Muscle of leg (tissue), 11 donors: ENCODE data around the gene APOB. TPM values are rescaled to one million over a fixed set of nuclear protein-coding genes. Genes with fewer than 3 reads are reported as not detected.
"Not testable (repeated sequence)": the region's sequence is repeated elsewhere in the genome, so short reads cannot be mapped to it uniquely, and the experiment has no call there.

ENCODE experiments used
- DNase-seq: peaks from one replicate; pipeline ENCODE4 v3.0.0; 2013
- H3K27ac ChIP-seq: one replicate; pipeline ENCODE4 v1.5.1; 2013; ENCODE audit warnings: mild to moderate bottlenecking, low read length, control low read depth
- H3K27me3 ChIP-seq: one replicate; pipeline ENCODE4 v1.6.1; 2013; ENCODE audit warnings: low read length; ENCODE audit not compliant: control insufficient read depth, insufficient read depth
- H3K36me3 ChIP-seq: one replicate; pipeline ENCODE4 v1.6.1; 2013; ENCODE audit warnings: low read length; ENCODE audit not compliant: control insufficient read depth, insufficient read depth
- H3K4me1 ChIP-seq: one replicate; pipeline ENCODE4 v1.6.1; 2013; ENCODE audit warnings: low read length; ENCODE audit not compliant: control insufficient read depth, insufficient read depth
- H3K4me3 ChIP-seq: one replicate; pipeline ENCODE4 v1.5.1; 2013; ENCODE audit warnings: low read length, control low read depth
- H3K9me3 ChIP-seq: replicated peaks from 2 replicates; pipeline ENCODE4 v1.6.1; 2013; ENCODE audit warnings: low read depth, low read length; ENCODE audit not compliant: control insufficient read depth
- WGBS: methylation state at CpG from one replicate; pipeline ENCODE4 v1.1.5; 2013; ENCODE audit warnings: missing lambda C conversion rate; ENCODE audit not compliant: insufficient coverage; 5-methylcytosine and 5-hydroxymethylcytosine counted together
- polyA plus RNA-seq, 8 donors: library from polyadenylated mRNA; unstranded; fragments of 120-200 nt; gene quantifications; one replicate each; pipeline versions ENCODE4 v1.2.1 to v1.2.3, GENCODE V29; 2013; ENCODE audit warnings: inconsistent platforms in 1 of 8, low replicate concordance in 1 of 8; ENCODE audit not compliant: insufficient read length in 8 of 8, insufficient read depth in 1 of 8
- total RNA-seq: library from RNA; stranded (reverse); fragments of 120-200 nt; gene quantifications from one replicate; pipeline ENCODE4 v1.2.4, GENCODE V29; 2013

Gene APOB
- total and polyA plus RNA-seq, 9 donors, result 0.05 to 51.3 (median 0.33) TPM

GRCh38 chr2:21033237-21034155, 10.4 kb downstream of the APOB start:
- H3K27ac ChIP-seq, result no peak overlapping the region
- WGBS, result no CpG with 5 or more reads among the region's 2 CpGs
- no peak for DNase-seq
- no peaks in the 10 kb centered on the region for H3K36me3 ChIP-seq
- H3K9me3 ChIP-seq, result no peaks in the 10 kb centered on the region
- H3K4me3 ChIP-seq, result no peak overlapping the region
- no peaks in the 10 kb centered on the region for H3K4me1 ChIP-seq
- H3K27me3 ChIP-seq, result peaks cover 3% of the 10 kb centered on the region

GRCh38 chr2:21032338-21033236, 11.3 kb downstream of the APOB start:
- no peak overlapping the region for H3K4me3 ChIP-seq
- DNase-seq, result no peak
- H3K36me3 ChIP-seq, result no peaks in the 10 kb centered on the region
- no peaks in the 10 kb centered on the region for H3K4me1 ChIP-seq
- no peaks in the 10 kb centered on the region for H3K9me3 ChIP-seq
- WGBS, result 90% methylated on average over 11 of the region's 14 CpGs
- no peak overlapping the region for H3K27ac ChIP-seq
- H3K27me3 ChIP-seq, result peaks cover 3% of the 10 kb centered on the region

DNA sequence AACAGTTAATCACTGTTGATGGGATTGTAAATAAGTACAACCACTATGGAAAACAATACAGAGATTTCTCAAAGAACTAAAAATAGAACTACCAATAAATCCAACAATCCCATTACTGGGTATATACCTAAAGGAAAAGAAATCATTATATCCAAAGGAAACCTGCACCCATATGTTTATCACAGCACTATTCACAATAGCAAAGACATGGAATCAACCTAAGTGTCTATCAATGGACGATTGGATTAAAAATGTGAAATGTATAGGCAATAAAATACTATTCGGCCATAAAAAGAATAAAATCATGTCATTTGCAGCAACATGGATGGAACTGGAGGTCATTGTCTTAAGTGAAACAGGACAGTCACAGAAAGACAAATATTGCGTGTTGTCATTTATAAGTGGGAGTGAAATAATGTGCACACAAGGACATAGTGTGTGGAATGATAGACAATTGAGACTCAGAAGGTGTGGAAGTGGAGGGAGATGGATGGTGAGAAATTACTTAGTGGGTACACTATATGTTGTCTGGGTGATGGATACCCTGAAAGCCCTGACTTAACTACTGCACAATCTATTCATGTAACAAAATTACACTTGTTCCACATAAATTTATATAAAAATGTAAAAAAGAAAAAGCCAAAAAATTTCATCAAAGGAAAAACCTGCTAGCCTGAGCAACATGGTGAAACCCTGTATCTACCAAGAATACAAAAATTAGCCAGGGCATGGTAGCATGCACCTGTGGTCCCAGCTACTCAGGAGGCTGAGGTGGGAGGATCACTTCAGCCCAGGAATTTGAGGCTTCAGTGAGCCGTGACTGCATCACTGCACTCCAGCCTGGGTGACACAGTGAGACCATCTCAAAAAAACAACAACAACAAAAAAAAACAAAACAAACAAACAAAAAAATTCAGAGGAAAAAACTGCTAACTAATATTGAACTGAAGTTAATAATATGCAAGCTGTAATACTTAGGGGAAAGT, 12.6 kb downstream of the APOB start:
- Histone ChIP-seq H3K27me3 (peaks cover 3% of the 10 kb centered on the region), H3K36me3 (no peaks in the 10 kb centered on the region), H3K4me1 (no peaks in the 10 kb centered on the region), H3K9me3 (no peaks in the 10 kb centered on the region), H3K27ac (no peak overlapping the region), H3K4me3 (no peak overlapping the region)
- WGBS, result 100% methylated on average over 2 of the region's 4 CpGs
- no peak for DNase-seq

DNA sequence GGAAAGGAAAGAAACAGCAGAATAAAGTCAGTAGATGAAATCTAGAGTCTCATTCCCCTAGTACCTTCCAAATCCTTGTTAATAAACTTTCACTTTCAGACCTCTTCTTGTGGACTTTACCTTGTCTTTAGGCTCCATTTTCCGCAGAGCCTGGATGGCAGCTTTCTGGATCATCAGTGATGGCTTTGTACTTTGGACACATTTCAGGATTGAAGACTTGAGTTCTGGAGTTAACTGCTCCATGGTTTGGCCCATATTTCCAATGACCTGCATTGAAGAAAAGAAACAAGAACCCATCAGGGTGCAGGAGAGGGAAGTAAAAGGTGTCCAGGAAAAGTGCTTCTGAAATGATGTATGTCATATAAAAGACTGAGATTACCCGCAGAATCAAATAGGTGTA, 14.4 kb downstream of the APOB start:
- WGBS, result 80% methylated on average over 1 of the region's 2 CpGs
- no peaks in the 10 kb centered on the region for H3K27me3 ChIP-seq
- no peaks in the 10 kb centered on the region for H3K36me3 ChIP-seq
- DNase-seq, result no peak
- no peaks in the 10 kb centered on the region for H3K4me1 ChIP-seq
- no peak overlapping the region for H3K4me3 ChIP-seq
- no peak overlapping the region for H3K27ac ChIP-seq
- H3K9me3 ChIP-seq, result no peaks in the 10 kb centered on the region

DNA sequence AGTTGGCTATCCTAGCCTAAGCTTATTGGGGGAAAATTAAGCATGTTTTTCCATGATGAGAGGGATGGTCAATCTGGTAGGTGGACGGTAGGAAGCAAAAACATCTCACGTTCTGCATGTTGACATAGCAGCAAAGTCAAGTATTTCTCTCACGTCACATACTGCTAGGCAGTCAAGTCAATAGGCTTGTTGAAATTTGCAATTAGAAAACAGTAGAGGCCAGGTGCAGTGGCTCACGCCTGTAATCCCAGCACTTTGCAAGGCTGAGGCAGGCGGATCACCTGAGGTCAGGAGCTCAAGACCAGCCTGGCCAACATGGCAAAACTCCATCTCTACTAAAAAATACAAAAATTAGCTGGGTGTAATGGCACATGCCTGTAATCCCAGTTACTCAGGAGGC, 14.9 kb downstream of the APOB start:
- not testable (repeated sequence) for H3K27ac ChIP-seq, DNase-seq
- 98% methylated on average over 4 of the region's 5 CpGs for WGBS

DNA sequence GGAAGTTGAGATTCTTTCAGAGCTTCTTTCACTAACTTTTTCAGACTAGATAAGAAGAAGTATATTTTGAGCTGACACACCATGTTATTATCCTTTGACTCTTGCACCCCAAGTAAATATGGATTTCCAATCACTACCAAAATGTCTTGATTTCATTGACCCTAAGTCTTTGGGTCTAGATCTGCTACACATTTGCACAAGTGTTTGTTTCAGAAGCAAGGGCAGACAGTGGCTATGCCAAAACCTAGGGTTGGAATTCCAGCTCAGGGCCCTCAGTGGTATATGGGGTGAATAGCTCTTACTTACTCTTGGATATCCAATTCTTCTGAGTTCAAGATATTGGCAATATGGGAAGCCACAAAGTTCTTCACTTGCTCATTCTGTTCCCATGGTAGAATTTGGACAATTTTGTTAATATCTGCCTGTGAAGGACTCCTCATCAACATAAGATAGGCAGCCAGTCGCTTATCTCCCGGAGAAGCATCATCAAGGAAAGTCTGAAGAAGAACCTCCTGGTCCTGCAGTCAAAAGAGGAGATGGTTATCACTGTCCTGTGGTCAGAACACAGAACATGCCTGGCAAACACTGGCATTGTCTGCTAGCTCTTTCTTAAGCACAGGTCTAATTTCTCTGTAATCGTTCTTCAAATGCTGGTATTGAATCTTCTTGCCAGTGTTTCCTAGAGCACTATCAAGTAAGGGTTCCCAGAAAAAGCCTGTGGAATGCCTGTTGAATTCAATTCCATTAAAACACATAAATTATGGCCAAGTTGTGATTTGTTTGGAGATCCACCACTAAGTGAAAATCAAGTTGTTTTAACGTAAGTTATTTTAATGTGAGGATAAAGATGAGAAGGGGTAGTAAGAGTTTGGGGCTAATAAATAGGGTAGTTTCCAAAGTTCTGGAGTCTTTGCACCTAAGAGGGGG, 15.6 kb downstream of the APOB start:
- no peak for DNase-seq
- Histone ChIP-seq H3K27me3 (no peaks in the 10 kb centered on the region), H3K4me1 (no peaks in the 10 kb centered on the region), H3K4me3 (no peak overlapping the region), H3K27ac (no peak overlapping the region), H3K9me3 (no peaks in the 10 kb centered on the region), H3K36me3 (no peaks in the 10 kb centered on the region)
- WGBS, result 96% methylated on average over 4 of the region's 4 CpGs

More for the DNA sequence above, 14.9 kb downstream of the APOB start:
- not testable (repeated sequence) for H3K36me3 ChIP-seq, H3K4me3 ChIP-seq, H3K9me3 ChIP-seq, H3K27me3 ChIP-seq, H3K4me1 ChIP-seq

DNA sequence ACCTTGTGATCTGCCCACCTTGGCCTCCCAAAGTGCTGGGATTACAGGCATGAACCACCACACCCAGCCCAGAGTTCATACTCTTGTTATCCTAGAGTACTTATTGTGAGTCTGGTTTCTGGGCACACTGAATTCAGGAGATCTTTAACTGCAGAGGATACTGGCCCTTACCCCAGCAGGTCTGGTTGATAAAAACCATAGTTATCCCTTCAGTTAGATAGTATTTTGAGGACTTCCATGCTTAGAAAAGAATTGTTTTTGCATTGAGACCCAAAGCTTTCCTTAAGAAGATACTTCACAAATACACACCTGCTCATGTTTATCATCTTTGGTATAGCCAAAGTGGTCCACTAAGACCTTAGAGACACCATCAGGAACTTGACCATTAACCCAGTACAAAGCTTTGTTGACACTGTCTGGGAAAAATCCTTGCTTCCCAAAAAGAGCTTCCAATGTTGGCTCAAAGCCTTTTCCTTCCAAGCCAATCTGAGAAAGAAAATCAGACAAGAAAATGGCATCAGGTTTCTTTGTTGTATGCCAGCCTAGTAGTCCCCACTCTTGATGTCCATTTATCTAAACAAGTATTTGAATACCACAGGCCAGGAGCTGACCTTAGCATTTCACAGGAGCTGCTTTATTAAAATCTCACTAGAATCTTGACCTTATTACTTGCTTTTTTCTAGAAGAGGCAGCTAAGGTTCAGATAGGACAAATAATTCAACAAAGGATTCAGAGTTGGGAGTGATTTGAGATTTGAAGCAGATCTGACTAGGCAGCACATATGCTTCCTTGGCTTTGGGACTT, 17.2 kb downstream of the APOB start:
- Histone ChIP-seq H3K27ac (no peak overlapping the region), H3K36me3 (no peaks in the 10 kb centered on the region), H3K4me3 (no peak overlapping the region), H3K9me3 (no peaks in the 10 kb centered on the region), H3K4me1 (no peaks in the 10 kb centered on the region), H3K27me3 (peaks cover 2% of the 10 kb centered on the region)
- DNase-seq, result no peak

- no peak overlapping the region for H3K27ac ChIP-seq
- H3K9me3 ChIP-seq, result no peaks in the 10 kb centered on the region
- WGBS, result 75% methylated on average over 1 of the region's 11 CpGs
- no peak overlapping the region for H3K4me3 ChIP-seq
- H3K27me3 ChIP-seq, result peaks cover 4% of the 10 kb centered on the region
- H3K4me1 ChIP-seq, result no peaks in the 10 kb centered on the region
- no peaks in the 10 kb centered on the region for H3K36me3 ChIP-seq
- no peak for DNase-seq
These were observed 18.0 kb downstream of the APOB start for GRCh38 chr2:21025690-21026478.
